SU-DHL-6 (cell line): ENCODE measurements around the gene UBE2L5.
A peak's percentile ranks its signal among the peaks of the same experiment; 100 is the strongest.

Source experiments
- H2AFZ ChIP-seq: fragments of 200-600 bp; sonication (generic); 2 replicates; pipeline ENCODE4 v1.6.1; 2014; ENCODE audit warnings: low read depth, mild to moderate bottlenecking, moderate library complexity, mixed read lengths, antibody characterized with exemption, low read length; ENCODE audit not compliant: severe bottlenecking
- H3F3A ChIP-seq: fragments of 200-600 bp; shearing (Covaris generic); 2 replicates; pipeline ENCODE4 v1.6.0; 2016; ENCODE audit warnings: antibody characterized with exemption, mild to moderate bottlenecking; ENCODE audit not compliant: insufficient read depth
- H3K27ac ChIP-seq: fragments of 200-600 bp; sonication (generic); 2 replicates; pipeline ENCODE4 v1.5.1; 2016; ENCODE audit warnings: low read depth, mild to moderate bottlenecking, low read length, moderate library complexity, mixed read lengths
- H3K27me3 ChIP-seq: fragments of 200-600 bp; sonication (generic), shearing (Covaris generic); 2 replicates; pipeline ENCODE4 v1.6.0; 2014; ENCODE audit warnings: mild to moderate bottlenecking, low read length
- H3K36me3 ChIP-seq: fragments of 200-600 bp; sonication (generic); 2 replicates; pipeline ENCODE4 v1.6.1; 2014; ENCODE audit warnings: mild to moderate bottlenecking, low read length, mixed read lengths
- H3K4me2 ChIP-seq: fragments of 300-600, 200-600 bp; shearing (Covaris generic), sonication (generic); 2 replicates; pipeline ENCODE4 v1.6.0; 2014; ENCODE audit warnings: low read length, low read depth, mild to moderate bottlenecking; ENCODE audit not compliant: poor library complexity, severe bottlenecking
- H3K4me3 ChIP-seq: fragments of 200-600 bp; sonication (generic); 2 replicates; pipeline ENCODE4 v1.5.1; 2014; ENCODE audit warnings: antibody characterized with exemption, low read length, mild to moderate bottlenecking, mixed read lengths; ENCODE audit not compliant: insufficient read depth, poor library complexity, severe bottlenecking
- H3K79me2 ChIP-seq: fragments of 200-600 bp; sonication (generic); 2 replicates; pipeline ENCODE4 v1.6.1; 2014; ENCODE audit warnings: mild to moderate bottlenecking, low read length, moderate library complexity; ENCODE audit not compliant: insufficient read depth
- H3K9ac ChIP-seq: fragments of 200-600 bp; sonication (generic); 2 replicates; pipeline ENCODE4 v1.7.0; 2014; ENCODE audit warnings: mild to moderate bottlenecking, low read length
- H3K9me2 ChIP-seq: fragments of 200-600 bp; sonication (generic); replicated peaks from 2 replicates; pipeline ENCODE4 v1.6.1; 2014; ENCODE audit warnings: low read length; ENCODE audit not compliant: insufficient read depth
- H3K9me3 ChIP-seq: fragments of 200-600 bp; sonication (generic); 2 replicates; pipeline ENCODE4 v1.6.1; 2014; ENCODE audit warnings: low read length, mixed read lengths; ENCODE audit not compliant: insufficient read depth
- H4K20me1 ChIP-seq: fragments of 200-600 bp; sonication (generic); 2 replicates; pipeline ENCODE4 v1.6.1; 2014; ENCODE audit warnings: low read depth, mild to moderate bottlenecking, antibody characterized with exemption, low read length, moderate library complexity, mixed read lengths
- EZH2phosphoT487 ChIP-seq: fragments of 200-600 bp; sonication (generic), shearing (Covaris generic); conservative IDR thresholded peaks from 2 replicates; pipeline ENCODE4 v1.6.1; 2018; ENCODE audit warnings: mild to moderate bottlenecking, antibody characterized with exemption, low read length, moderate library complexity, mixed read lengths
- TF ChIP-seq, protein P1 (sequence below): fragments of 200-600 bp; sonication (generic); IDR thresholded peaks from one replicate; pipeline ENCODE4 v1.5.1; 2017; ENCODE audit warnings: antibody characterized with exemption, mild to moderate bottlenecking, low read length, moderate library complexity; ENCODE audit not compliant: insufficient read depth, poor library complexity, severe bottlenecking

UBE2L5 gene

DNA sequence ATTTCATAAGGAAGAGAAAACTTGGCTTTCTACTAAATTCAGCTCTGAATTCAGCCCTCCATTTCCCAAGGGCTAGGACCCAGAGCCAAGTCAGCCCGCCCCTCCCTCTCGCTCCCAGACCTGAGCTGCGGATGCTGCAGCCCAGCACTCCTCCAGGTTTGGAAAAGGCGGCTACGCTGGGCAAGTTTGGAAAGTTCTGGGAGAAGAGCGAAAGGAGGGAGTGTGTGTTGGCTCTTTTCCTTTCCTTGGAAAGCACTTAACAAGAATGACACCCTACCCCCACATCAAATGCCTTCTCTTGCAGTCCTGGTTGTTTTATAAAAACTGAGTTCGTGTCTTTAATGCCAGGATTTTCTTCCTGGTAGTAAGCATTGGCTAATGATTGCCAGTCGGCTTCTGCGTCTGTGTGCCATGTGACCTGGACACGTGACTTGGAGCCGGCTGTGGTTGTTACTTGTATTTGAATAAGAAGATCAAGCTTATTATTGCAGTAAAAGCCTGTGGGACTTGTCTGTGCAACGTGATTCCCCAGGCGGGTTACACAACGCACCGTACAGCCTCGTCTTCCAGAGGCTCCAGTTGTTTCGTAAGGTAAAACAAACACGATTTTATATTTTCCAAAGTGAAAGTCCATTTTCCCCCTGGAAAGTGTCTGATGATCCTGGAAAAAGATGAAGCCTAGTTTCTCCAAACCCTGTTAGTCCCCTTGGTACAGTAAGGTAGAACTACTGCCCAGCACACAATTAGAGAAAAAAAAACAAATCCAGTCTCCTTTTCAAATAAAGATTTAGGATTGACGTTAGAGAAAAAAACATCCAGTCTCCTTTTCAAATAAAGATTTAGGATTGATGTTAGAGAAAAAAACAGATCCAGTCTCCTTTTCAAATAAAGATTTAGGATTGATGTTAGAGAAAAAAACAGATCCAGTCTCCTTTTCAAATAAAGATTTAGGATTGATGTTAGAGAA, 26.8 kb upstream of the UBE2L5 start:
- no peaks in the 10 kb centered on the region for H3K36me3 ChIP-seq
- H3K4me2 ChIP-seq = peak overlapping the region; percentile 92
- H3K9me2 ChIP-seq = no peaks in the 10 kb centered on the region
- no peaks in the 10 kb centered on the region for H3K79me2 ChIP-seq
- no peaks in the 10 kb centered on the region for H4K20me1 ChIP-seq
- H3F3A ChIP-seq = peaks cover 16% of the 10 kb centered on the region
- H2AFZ ChIP-seq = peak overlapping the region; percentile 70
- no peaks in the 10 kb centered on the region for H3K27me3 ChIP-seq
- H3K9me3 ChIP-seq = no peaks in the 10 kb centered on the region
- no peak for TF ChIP-seq EZH2phosphoT487
- TF ChIP-seq, protein P1, sequence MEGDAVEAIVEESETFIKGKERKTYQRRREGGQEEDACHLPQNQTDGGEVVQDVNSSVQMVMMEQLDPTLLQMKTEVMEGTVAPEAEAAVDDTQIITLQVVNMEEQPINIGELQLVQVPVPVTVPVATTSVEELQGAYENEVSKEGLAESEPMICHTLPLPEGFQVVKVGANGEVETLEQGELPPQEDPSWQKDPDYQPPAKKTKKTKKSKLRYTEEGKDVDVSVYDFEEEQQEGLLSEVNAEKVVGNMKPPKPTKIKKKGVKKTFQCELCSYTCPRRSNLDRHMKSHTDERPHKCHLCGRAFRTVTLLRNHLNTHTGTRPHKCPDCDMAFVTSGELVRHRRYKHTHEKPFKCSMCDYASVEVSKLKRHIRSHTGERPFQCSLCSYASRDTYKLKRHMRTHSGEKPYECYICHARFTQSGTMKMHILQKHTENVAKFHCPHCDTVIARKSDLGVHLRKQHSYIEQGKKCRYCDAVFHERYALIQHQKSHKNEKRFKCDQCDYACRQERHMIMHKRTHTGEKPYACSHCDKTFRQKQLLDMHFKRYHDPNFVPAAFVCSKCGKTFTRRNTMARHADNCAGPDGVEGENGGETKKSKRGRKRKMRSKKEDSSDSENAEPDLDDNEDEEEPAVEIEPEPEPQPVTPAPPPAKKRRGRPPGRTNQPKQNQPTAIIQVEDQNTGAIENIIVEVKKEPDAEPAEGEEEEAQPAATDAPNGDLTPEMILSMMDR = no peak
- H3K4me3 ChIP-seq = peak overlapping the region; percentile 59
- peak overlapping the region; percentile 72 for H3K9ac ChIP-seq
- H3K27ac ChIP-seq = peak overlapping the region; percentile 78

DNA sequence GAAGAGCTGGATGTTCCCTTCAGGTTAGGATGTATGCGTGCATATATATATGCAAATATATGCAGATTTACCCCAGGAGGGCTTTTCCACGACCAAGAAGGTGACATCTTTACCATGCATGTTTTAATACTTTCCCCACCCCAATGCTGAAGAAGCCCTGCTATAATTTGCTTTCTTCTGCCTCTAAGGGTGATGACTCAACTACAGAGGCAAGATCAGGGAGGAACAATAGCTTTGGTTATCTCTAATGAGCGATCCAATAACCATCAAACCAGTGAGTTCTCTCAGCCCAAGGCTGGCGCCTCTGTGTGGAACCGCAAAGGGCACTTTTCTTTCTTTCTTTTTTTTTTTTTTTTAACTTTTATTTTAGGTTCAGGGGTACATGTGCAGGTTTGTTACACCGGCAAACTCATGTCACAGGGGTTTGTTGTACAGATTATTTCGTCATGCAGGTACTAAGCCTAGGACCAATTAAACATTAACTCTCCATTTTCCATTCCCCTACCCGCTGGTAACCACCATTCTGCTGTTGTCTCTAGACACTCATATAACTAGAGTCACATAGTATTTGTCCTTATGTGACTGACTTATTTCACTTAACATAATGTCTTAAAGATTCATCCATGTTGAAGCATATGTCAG, 25.7 kb upstream of the UBE2L5 start:
- TF ChIP-seq EZH2phosphoT487 = no peak
- TF ChIP-seq, protein P1 = no peak
- no peaks in the 10 kb centered on the region for H3K27me3 ChIP-seq
- peaks cover 16% of the 10 kb centered on the region for H3F3A ChIP-seq
- no peaks in the 10 kb centered on the region for H3K9me3 ChIP-seq
- H4K20me1 ChIP-seq = no peaks in the 10 kb centered on the region
- H3K27ac ChIP-seq = no peak overlapping the region
- no peaks in the 10 kb centered on the region for H3K79me2 ChIP-seq
- H3K4me2 ChIP-seq = peak overlapping the region; percentile 92
- no peaks in the 10 kb centered on the region for H3K36me3 ChIP-seq
- H3K9ac ChIP-seq = 0 out of 2 replicates have a peak overlapping the region, but pooled peaks have one; percentile 72
- no peak overlapping the region for H3K4me3 ChIP-seq
- no peaks in the 10 kb centered on the region for H3K9me2 ChIP-seq
- no peak overlapping the region for H2AFZ ChIP-seq

DNA sequence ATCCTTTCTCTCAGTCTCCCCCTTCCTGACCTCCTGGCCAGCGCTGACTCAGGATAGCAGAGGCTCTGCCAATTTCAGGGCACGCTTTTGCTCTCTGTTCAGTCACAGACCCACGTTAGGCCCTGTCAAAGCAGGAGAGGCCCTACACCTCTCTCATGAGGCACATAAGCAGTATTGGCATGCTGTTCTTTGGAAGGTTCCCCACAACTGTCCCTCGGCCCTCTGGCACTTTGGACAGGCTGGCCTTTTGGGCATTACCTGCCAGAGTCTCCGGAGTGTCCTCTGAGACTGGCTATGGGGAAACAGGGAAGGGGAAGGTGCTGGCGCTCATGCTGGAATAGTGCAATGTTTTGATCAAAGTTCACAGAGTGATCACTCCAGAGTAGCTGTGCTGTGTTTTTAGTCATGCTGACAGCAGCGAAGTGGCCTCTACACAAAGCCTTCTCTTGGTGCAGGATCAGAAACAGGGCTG, 23.7 kb upstream of the UBE2L5 start:
- Histone ChIP-seq H3K36me3 (no peaks in the 10 kb centered on the region), H3F3A (peaks cover 16% of the 10 kb centered on the region), H3K27ac (no peak overlapping the region), H3K9me3 (no peaks in the 10 kb centered on the region), H4K20me1 (no peaks in the 10 kb centered on the region), H3K4me3 (no peak overlapping the region), H3K9me2 (no peaks in the 10 kb centered on the region), H3K79me2 (no peaks in the 10 kb centered on the region), H2AFZ (no peak overlapping the region), H3K9ac (no peak overlapping the region), H3K27me3 (no peaks in the 10 kb centered on the region), H3K4me2 (no peak overlapping the region)
- TF ChIP-seq EZH2phosphoT487 = no peak
- TF ChIP-seq, protein P1 = no peak
